ENCODE data around the gene DCAF6.
A peak's percentile ranks its signal among the peaks of the same experiment; 100 is the strongest.

Gene DCAF6

DNA sequence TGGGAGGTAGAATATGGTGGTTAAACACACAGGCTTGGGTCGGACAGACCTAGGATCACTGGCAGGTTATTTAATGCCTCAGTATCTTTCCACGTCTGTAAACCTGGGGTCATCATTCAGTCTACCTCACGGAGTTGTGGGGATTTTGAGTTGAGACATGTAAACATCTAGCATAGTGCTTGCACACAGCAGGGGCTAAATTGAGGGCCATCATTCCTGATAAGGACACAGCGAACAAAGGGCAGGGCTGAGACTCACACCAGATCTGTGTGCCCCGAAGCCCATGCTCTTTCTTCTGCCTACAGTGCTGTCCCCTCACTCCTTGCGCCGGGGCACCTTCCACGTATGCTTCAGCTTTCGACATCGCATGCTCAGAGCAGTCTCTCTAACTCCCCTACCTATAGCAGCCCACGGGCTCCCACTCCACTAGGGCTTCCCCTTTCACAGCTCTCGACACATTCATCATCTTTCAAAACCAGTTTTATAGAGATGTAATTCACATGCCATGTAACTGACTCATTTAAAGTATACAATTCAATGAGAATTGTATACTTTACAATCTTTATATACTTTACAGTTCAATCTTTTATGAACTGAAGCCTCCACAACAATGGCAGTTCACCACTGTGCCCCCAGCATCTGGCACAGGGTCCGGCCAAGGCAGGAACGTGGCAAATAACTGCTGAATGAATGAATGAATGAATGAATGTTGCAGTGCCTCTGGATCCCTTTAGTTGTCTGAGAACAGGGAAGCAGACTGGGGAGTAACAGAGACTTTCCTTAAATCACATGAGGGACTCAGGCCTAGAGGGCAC lies 152.2 kb downstream of the DCAF6 start:
- Histone ChIP-seq H3K4ac (ENCODE audit: low read length) (no peak overlapping the region), H3K36me3 (replicated peaks in 1 of 2; ENCODE audit: control insufficient read depth in 2 of 2, insufficient read depth in 2 of 2, low read length in 2 of 2) (peaks cover 34 to 98% of the 10 kb centered on the region in 2 donors), H4K8ac (ENCODE audit: low read depth, low read length) (no peak overlapping the region), H2AK5ac (ENCODE audit: low read depth, low read length) (no peak overlapping the region), H3K4me1 (ENCODE audit: control insufficient read depth in 2 of 2, insufficient read depth in 1 of 2, low read depth in 1 of 2, low read length in 2 of 2) (peaks cover 0 to 13% of the 10 kb centered on the region in 2 donors), H2BK5ac (ENCODE audit: low read length) (no peak overlapping the region), H3K9ac (ENCODE audit: low read depth, low read length, poor library complexity) (no peak overlapping the region), H3K18ac (ENCODE audit: low read length) (no peak overlapping the region), H2BK12ac (ENCODE audit: low read length) (no peak overlapping the region), H3K4me2 (ENCODE audit: insufficient read depth, low read length, poor library complexity, severe bottlenecking) (no peak overlapping the region), H3K9me3 (replicated peaks in 1 of 2; ENCODE audit: control insufficient read depth in 2 of 2, insufficient read depth in 1 of 2, low read depth in 1 of 2, low read length in 2 of 2) (no peaks in the 10 kb centered on the region), H3K14ac (ENCODE audit: low read length) (no peak overlapping the region), H2BK120ac (ENCODE audit: low read depth, low read length) (no peak overlapping the region), H3K27ac (replicated peaks; ENCODE audit: low read length) (no peak overlapping the region), H4K91ac (ENCODE audit: low read depth, low read length, poor library complexity) (no peak overlapping the region), H3K4me3 (ENCODE audit: low read length in 2 of 2) (no peak overlapping the region), H3K79me1 (ENCODE audit: low read depth, low read length) (peaks cover 3% of the 10 kb centered on the region), H2AFZ (ENCODE audit: low read length) (no peak overlapping the region), H3K23ac (ENCODE audit: low read depth, low read length, poor library complexity) (no peak overlapping the region), H3K27me3 (ENCODE audit: control insufficient read depth in 3 of 3, insufficient read depth in 3 of 3, low read depth in 1 of 3, low read length in 3 of 3) (no peaks in the 10 kb centered on the region), H2BK15ac (ENCODE audit: low read length) (no peak overlapping the region)
- no CpG with 5 or more reads among the region's 14 CpGs for WGBS, 2 donors (ENCODE audit: extremely low coverage in 2 of 2, insufficient read length in 2 of 2, insufficient replicate concordance in 1 of 2)
- DNase-seq (ENCODE audit: low spot score), result no peak

DNA sequence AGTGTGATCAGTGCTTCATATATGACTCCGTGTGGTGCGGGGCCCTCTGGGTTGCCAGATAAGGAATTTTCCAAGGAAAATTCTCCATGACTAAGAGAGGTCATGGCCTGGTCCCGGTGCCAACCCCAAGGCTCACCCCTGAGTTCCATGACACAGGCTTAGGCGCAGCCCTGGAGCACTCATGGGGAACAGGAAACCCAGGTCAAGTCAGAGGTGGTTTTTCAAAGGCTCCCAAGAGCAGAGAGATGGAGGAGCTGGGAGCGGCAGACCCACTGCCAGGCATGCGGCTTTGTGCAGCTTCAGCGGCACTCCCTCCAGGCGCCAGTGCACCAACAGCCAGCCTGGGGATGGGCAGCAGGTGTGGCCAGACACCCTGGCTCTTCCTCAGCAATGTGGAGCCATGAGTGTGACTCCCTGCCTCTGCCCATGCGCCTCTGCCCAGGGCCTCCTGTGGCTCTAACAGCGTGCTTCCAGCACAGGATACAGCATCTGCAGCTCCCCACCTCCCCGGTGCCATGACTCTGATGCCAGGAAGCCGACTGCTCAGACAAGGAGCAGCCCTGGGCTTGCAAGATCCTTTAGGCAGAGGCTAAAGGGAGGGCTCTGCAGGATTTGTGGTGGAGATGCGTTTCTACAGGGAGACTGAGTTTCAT lies 153.0 kb downstream of the DCAF6 start:
- Histone ChIP-seq H2AFZ (ENCODE audit: low read length) (no peak overlapping the region), H4K91ac (ENCODE audit: low read depth, low read length, poor library complexity) (no peak overlapping the region), H2AK5ac (ENCODE audit: low read depth, low read length) (no peak overlapping the region), H3K79me1 (ENCODE audit: low read depth, low read length) (peaks cover 3% of the 10 kb centered on the region), H3K27me3 (ENCODE audit: control insufficient read depth in 3 of 3, insufficient read depth in 3 of 3, low read depth in 1 of 3, low read length in 3 of 3) (no peaks in the 10 kb centered on the region), H3K4me1 (ENCODE audit: control insufficient read depth in 2 of 2, insufficient read depth in 1 of 2, low read depth in 1 of 2, low read length in 2 of 2) (peaks cover 0 to 13% of the 10 kb centered on the region in 2 donors), H3K4me3 (ENCODE audit: low read length in 2 of 2) (no peak overlapping the region), H2BK5ac (ENCODE audit: low read length) (no peak overlapping the region), H3K18ac (ENCODE audit: low read length) (peak overlapping the region; percentile 29), H3K23ac (ENCODE audit: low read depth, low read length, poor library complexity) (no peak overlapping the region), H3K36me3 (replicated peaks in 1 of 2; ENCODE audit: control insufficient read depth in 2 of 2, insufficient read depth in 2 of 2, low read length in 2 of 2) (peaks cover 31 to 98% of the 10 kb centered on the region in 2 donors), H3K27ac (replicated peaks; ENCODE audit: low read length) (no peak overlapping the region), H2BK15ac (ENCODE audit: low read length) (no peak overlapping the region), H3K14ac (ENCODE audit: low read length) (no peak overlapping the region), H3K4me2 (ENCODE audit: insufficient read depth, low read length, poor library complexity, severe bottlenecking) (no peak overlapping the region), H2BK120ac (ENCODE audit: low read depth, low read length) (no peak overlapping the region), H3K9ac (ENCODE audit: low read depth, low read length, poor library complexity) (no peak overlapping the region), H3K4ac (ENCODE audit: low read length) (no peak overlapping the region), H4K8ac (ENCODE audit: low read depth, low read length) (no peak overlapping the region), H3K9me3 (replicated peaks in 1 of 2; ENCODE audit: control insufficient read depth in 2 of 2, insufficient read depth in 1 of 2, low read depth in 1 of 2, low read length in 2 of 2) (no peaks in the 10 kb centered on the region), H2BK12ac (ENCODE audit: low read length) (no peak overlapping the region)
- no CpG with 5 or more reads among the region's 13 CpGs for WGBS, 2 donors (ENCODE audit: extremely low coverage in 2 of 2, insufficient read length in 2 of 2, insufficient replicate concordance in 1 of 2)
- DNase-seq (ENCODE audit: low spot score), result no peak

DNA sequence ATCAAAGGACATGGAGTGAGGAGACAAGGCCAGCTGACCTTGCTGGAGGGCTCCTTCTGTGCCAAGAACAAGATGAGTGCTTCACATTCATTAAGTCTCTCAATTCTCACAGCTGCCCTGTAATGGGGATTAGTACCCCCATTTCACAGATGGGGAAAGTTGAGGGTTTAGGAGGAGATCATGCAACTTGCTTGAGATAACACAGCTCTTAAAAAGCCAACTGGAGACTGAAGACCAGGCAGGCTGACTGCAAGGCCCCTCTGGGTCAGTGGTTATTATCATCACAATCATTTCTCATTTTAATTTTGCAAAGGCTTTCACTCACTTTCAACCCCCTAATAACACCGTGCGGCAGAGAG lies 153.5 kb downstream of the DCAF6 start:
- H3K4me2 ChIP-seq (ENCODE audit: insufficient read depth, low read length, poor library complexity, severe bottlenecking), result no peak overlapping the region
- H3K27me3 ChIP-seq (ENCODE audit: control insufficient read depth in 3 of 3, insufficient read depth in 3 of 3, low read depth in 1 of 3, low read length in 3 of 3), result no peaks in the 10 kb centered on the region
- peaks cover 3% of the 10 kb centered on the region for H3K79me1 ChIP-seq (ENCODE audit: low read depth, low read length)
- peaks cover 0 to 13% of the 10 kb centered on the region in 2 donors for H3K4me1 ChIP-seq (ENCODE audit: control insufficient read depth in 2 of 2, insufficient read depth in 1 of 2, low read depth in 1 of 2, low read length in 2 of 2)
- H4K91ac ChIP-seq (ENCODE audit: low read depth, low read length, poor library complexity), result no peak overlapping the region
- no peak overlapping the region for H3K14ac ChIP-seq (ENCODE audit: low read length)
- no peak overlapping the region for H4K8ac ChIP-seq (ENCODE audit: low read depth, low read length)
- H3K9ac ChIP-seq (ENCODE audit: low read depth, low read length, poor library complexity), result no peak overlapping the region
- DNase-seq (ENCODE audit: low spot score), result no peak
- no peak overlapping the region for H2BK15ac ChIP-seq (ENCODE audit: low read length)
- H2AK5ac ChIP-seq (ENCODE audit: low read depth, low read length), result no peak overlapping the region
- H2BK120ac ChIP-seq (ENCODE audit: low read depth, low read length), result no peak overlapping the region
- no peak overlapping the region for H3K4ac ChIP-seq (ENCODE audit: low read length)
- WGBS, 2 donors (ENCODE audit: extremely low coverage in 2 of 2, insufficient read length in 2 of 2, insufficient replicate concordance in 1 of 2), result no CpG with 5 or more reads among the region's 2 CpGs
- no peak overlapping the region for H2AFZ ChIP-seq (ENCODE audit: low read length)
- H3K27ac ChIP-seq (replicated peaks; ENCODE audit: low read length), result no peak overlapping the region
- no peak overlapping the region for H2BK5ac ChIP-seq (ENCODE audit: low read length)
- no peak overlapping the region for H3K18ac ChIP-seq (ENCODE audit: low read length)
- H2BK12ac ChIP-seq (ENCODE audit: low read length), result no peak overlapping the region
- no peak overlapping the region for H3K4me3 ChIP-seq (ENCODE audit: low read length in 2 of 2)
- no peaks in the 10 kb centered on the region for H3K9me3 ChIP-seq (replicated peaks in 1 of 2; ENCODE audit: control insufficient read depth in 2 of 2, insufficient read depth in 1 of 2, low read depth in 1 of 2, low read length in 2 of 2)
- peaks cover 29 to 98% of the 10 kb centered on the region in 2 donors for H3K36me3 ChIP-seq (replicated peaks in 1 of 2; ENCODE audit: control insufficient read depth in 2 of 2, insufficient read depth in 2 of 2, low read length in 2 of 2)
- no peak overlapping the region for H3K23ac ChIP-seq (ENCODE audit: low read depth, low read length, poor library complexity)

DNA sequence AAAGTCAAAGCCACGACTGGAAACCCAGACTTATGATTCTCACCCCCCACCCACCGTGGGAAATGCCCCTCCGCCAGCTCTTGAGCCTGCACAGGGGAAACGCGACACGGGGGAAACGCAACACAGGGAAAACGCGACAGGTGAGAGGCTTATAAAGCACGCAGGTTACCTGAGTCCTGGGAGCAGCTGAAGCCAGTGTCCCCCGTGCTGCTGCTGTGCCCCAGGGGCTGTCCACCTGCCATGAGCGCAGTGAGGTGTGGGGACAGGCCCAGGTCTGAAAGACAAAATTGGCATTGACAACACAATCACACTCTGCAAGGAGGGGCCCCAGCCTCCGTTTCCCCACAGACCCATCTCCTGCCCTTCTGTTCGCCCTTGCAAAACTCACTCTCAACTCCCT lies 153.9 kb downstream of the DCAF6 start:
- Histone ChIP-seq H3K23ac (ENCODE audit: low read depth, low read length, poor library complexity) (no peak overlapping the region), H3K4me1 (ENCODE audit: control insufficient read depth in 2 of 2, insufficient read depth in 1 of 2, low read depth in 1 of 2, low read length in 2 of 2) (peaks cover 0 to 13% of the 10 kb centered on the region in 2 donors), H2AK5ac (ENCODE audit: low read depth, low read length) (no peak overlapping the region), H2BK12ac (ENCODE audit: low read length) (no peak overlapping the region), H3K4me2 (ENCODE audit: insufficient read depth, low read length, poor library complexity, severe bottlenecking) (no peak overlapping the region), H4K91ac (ENCODE audit: low read depth, low read length, poor library complexity) (no peak overlapping the region), H3K4ac (ENCODE audit: low read length) (no peak overlapping the region), H3K14ac (ENCODE audit: low read length) (no peak overlapping the region), H3K79me1 (ENCODE audit: low read depth, low read length) (peaks cover 3% of the 10 kb centered on the region), H3K9ac (ENCODE audit: low read depth, low read length, poor library complexity) (no peak overlapping the region), H2BK15ac (ENCODE audit: low read length) (no peak overlapping the region), H3K9me3 (replicated peaks in 1 of 2; ENCODE audit: control insufficient read depth in 2 of 2, insufficient read depth in 1 of 2, low read depth in 1 of 2, low read length in 2 of 2) (no peaks in the 10 kb centered on the region), H3K27ac (replicated peaks; ENCODE audit: low read length) (no peak overlapping the region), H3K36me3 (replicated peaks in 1 of 2; ENCODE audit: control insufficient read depth in 2 of 2, insufficient read depth in 2 of 2, low read length in 2 of 2) (peaks cover 27 to 98% of the 10 kb centered on the region in 2 donors), H2BK5ac (ENCODE audit: low read length) (no peak overlapping the region), H3K18ac (ENCODE audit: low read length) (no peak overlapping the region), H2AFZ (ENCODE audit: low read length) (no peak overlapping the region), H3K27me3 (ENCODE audit: control insufficient read depth in 3 of 3, insufficient read depth in 3 of 3, low read depth in 1 of 3, low read length in 3 of 3) (no peaks in the 10 kb centered on the region), H4K8ac (ENCODE audit: low read depth, low read length) (no peak overlapping the region), H3K4me3 (ENCODE audit: low read length in 2 of 2) (no peak overlapping the region), H2BK120ac (ENCODE audit: low read depth, low read length) (no peak overlapping the region)
- WGBS, 2 donors (ENCODE audit: extremely low coverage in 2 of 2, insufficient read length in 2 of 2, insufficient replicate concordance in 1 of 2), result no CpG with 5 or more reads among the region's 14 CpGs
- DNase-seq (ENCODE audit: low spot score), result no peak

Data from neuronal stem cell (in vitro differentiated cells).